H1 (cell line): ENCODE results near the gene NTRK2.

Source experiments
- BCL11A ChIP-seq, 2 experiments: IDR thresholded peaks; one replicate each; pipeline ENCODE4 v1.6.1; 2011; ENCODE audit warnings: low read depth in 2 of 2, low read length in 2 of 2, mild to moderate bottlenecking in 2 of 2
- BRCA1 ChIP-seq: IDR thresholded peaks from 2 replicates; pipeline ENCODE4 v1.6.1; 2012; ENCODE audit warnings: low read depth, low read length, improper control_type of control experiment
- CEBPB ChIP-seq: IDR thresholded peaks from 2 replicates; pipeline ENCODE4 v1.6.1; 2012; ENCODE audit warnings: low read depth, low read length
- CTCF ChIP-seq, 3 experiments: IDR thresholded peaks; 1 replicate in 2 of 3; 2 replicates in 1 of 3; pipeline versions ENCODE4 v1.5.1 to v1.6.1; 2011; ENCODE audit warnings: low read length in 3 of 3, mild to moderate bottlenecking in 3 of 3, inconsistent platforms in 2 of 3, low read depth in 1 of 3, moderate library complexity in 1 of 3; ENCODE audit not compliant: insufficient read depth in 1 of 3; ENCODE audit errors: control extremely low read depth in 1 of 3
- EP300 ChIP-seq, 2 experiments: IDR thresholded peaks; 1 replicate in 1 of 2; 2 replicates in 1 of 2; pipeline ENCODE4 v1.6.1; 2011 to 2012; ENCODE audit warnings: low read depth in 2 of 2, low read length in 2 of 2, mild to moderate bottlenecking in 2 of 2, borderline replicate concordance in 1 of 2, inconsistent platforms in 1 of 2, moderate library complexity in 1 of 2
- HDAC6 ChIP-seq: IDR thresholded peaks from one replicate; pipeline ENCODE4 v1.7.1; 2012; ENCODE audit warnings: low read depth, mild to moderate bottlenecking, inconsistent platforms, low read length, moderate library complexity
- KDM5A ChIP-seq: fragments of 200-600 bp; IDR thresholded peaks from 2 replicates; pipeline ENCODE4 v1.7.1; 2012; ENCODE audit warnings: mild to moderate bottlenecking, low read length, inconsistent platforms, mixed read lengths
- RNF2 ChIP-seq: fragments of 200-900, 300-1000 bp; sonication (generic); IDR thresholded peaks from 2 replicates; pipeline ENCODE4 v1.7.1; 2016; ENCODE audit warnings: borderline replicate concordance, low read depth, mild to moderate bottlenecking, antibody characterized with exemption, low read length; ENCODE audit not compliant: poor library complexity, severe bottlenecking; ENCODE audit errors: missing control alignments
- SRF ChIP-seq: IDR thresholded peaks from 2 replicates; pipeline ENCODE4 v1.6.1; 2011; ENCODE audit warnings: mild to moderate bottlenecking, low read depth, low read length, moderate library complexity
- TCF12 ChIP-seq: IDR thresholded peaks from 2 replicates; pipeline ENCODE4 v1.6.1; 2011; ENCODE audit warnings: low read depth, mild to moderate bottlenecking, low read length

DNA sequence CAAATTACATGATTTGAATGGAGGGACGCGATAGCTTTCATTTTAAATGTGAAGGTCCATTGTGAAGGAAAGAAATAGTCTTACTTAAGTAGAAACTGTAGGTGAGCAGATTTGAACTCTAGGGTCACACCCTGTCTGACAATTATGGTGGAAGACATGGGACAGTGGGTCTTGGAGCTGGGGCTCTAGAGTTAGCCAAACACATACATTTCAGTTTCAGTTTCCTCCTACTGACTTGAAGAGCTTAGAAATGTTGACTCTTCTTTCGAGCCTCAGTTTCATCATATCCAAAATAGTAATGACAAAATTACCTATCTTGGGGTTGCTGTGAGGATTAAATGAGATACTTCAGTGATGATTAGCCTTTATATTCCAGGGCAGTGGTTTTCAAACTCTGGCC lies 314.2 kb downstream of the NTRK2 start:
- TF ChIP-seq CEBPB (no peak), BRCA1 (no peak), SRF (no peak), CTCF (IDR thresholded peaks at IDR 0.05; ENCODE audit: control extremely low read depth in 1 of 3, insufficient read depth in 1 of 3, low read depth in 1 of 3, low read length in 3 of 3) (no peak), HDAC6 (no peak), BCL11A (IDR thresholded peaks at IDR 0.05; ENCODE audit: low read depth in 2 of 2, low read length in 2 of 2) (no peak), TCF12 (no peak), KDM5A (no peak), EP300 (IDR thresholded peaks at IDR 0.05; ENCODE audit: borderline replicate concordance in 1 of 2, low read depth in 2 of 2, low read length in 2 of 2) (no peak), RNF2 (no peak)
